Hematopoietic multipotent progenitor cell treated with erythropoietin and hydrocortisone succinate and interleukin-3 and kit ligand, for 8 days (in vitro differentiated cells): ENCODE data around the gene ROR2.

ENCODE experiments used
- DNase-seq: peaks from one replicate; pipeline ENCODE4 v3.0.0-alpha.2; 2015

ROR2 gene

GRCh38 chr9:91603932-91604331, 346.1 kb downstream of the ROR2 start:
- no peak for DNase-seq

- no peak for DNase-seq
These were observed 350.5 kb downstream of the ROR2 start for GRCh38 chr9:91599564-91599963.

GRCh38 chr9:91591627-91592026, 358.4 kb downstream of the ROR2 start:
- DNase-seq: no peak

- DNase-seq: no peak
These were observed 360.9 kb downstream of the ROR2 start for GRCh38 chr9:91589101-91589553.

- DNase-seq: no peak
These were observed 363.7 kb downstream of the ROR2 start for GRCh38 chr9:91586282-91586681.

- no peak for DNase-seq
These were observed 366.1 kb downstream of the ROR2 start for GRCh38 chr9:91583966-91584365.

- DNase-seq: no peak
These were observed 366.7 kb downstream of the ROR2 start for GRCh38 chr9:91583161-91583875.

GRCh38 chr9:91582181-91582580, 367.8 kb downstream of the ROR2 start:
- DNase-seq: no peak

- DNase-seq: no peak
These were observed 369.9 kb downstream of the ROR2 start for GRCh38 chr9:91580136-91580535.

- no peak for DNase-seq
These were observed 371.1 kb downstream of the ROR2 start for GRCh38 chr9:91578911-91579310.

- DNase-seq: no peak
These were observed 372.4 kb downstream of the ROR2 start for GRCh38 chr9:91577633-91578061.

- DNase-seq: no peak
These were observed 377.2 kb downstream of the ROR2 start for GRCh38 chr9:91572811-91573210.

- no peak for DNase-seq
These were observed 378.0 kb downstream of the ROR2 start for GRCh38 chr9:91572044-91572443.

- no peak for DNase-seq
These were observed 379.0 kb downstream of the ROR2 start for GRCh38 chr9:91571036-91571435.

GRCh38 chr9:91567642-91568274, 382.3 kb downstream of the ROR2 start:
- no peak for DNase-seq

GRCh38 chr9:91564081-91564670, 385.9 kb downstream of the ROR2 start:
- no peak for DNase-seq

GRCh38 chr9:91562416-91562815, 387.6 kb downstream of the ROR2 start:
- no peak for DNase-seq

GRCh38 chr9:91560301-91560700, 389.7 kb downstream of the ROR2 start:
- DNase-seq: no peak

- DNase-seq: no peak
These were observed 391.1 kb downstream of the ROR2 start for GRCh38 chr9:91558879-91559278.

GRCh38 chr9:91558395-91558794, 391.6 kb downstream of the ROR2 start:
- no peak for DNase-seq

GRCh38 chr9:91557327-91557726, 392.7 kb downstream of the ROR2 start:
- no peak for DNase-seq

GRCh38 chr9:91555132-91555531, 394.9 kb downstream of the ROR2 start:
- no peak for DNase-seq

GRCh38 chr9:91549177-91549576, 400.9 kb downstream of the ROR2 start:
- no peak for DNase-seq

GRCh38 chr9:91547081-91547480, 402.9 kb downstream of the ROR2 start:
- DNase-seq: no peak
